ENCODE results near the gene PHLDA3. TPM values are rescaled to one million over a fixed set of nuclear protein-coding genes. Genes with fewer than 3 reads are reported as not detected.

Gene PHLDA3
- total and polyA plus RNA-seq, 8 donors: 4.0 to 66.5 (median 25.7) TPM

- Histone ChIP-seq H3K36me3 (no peaks in the 10 kb centered on the region), H3K4me1 (no peaks in the 10 kb centered on the region), H3K4me3 (no peak overlapping the region), H3K9me3 (no peaks in the 10 kb centered on the region), H3K27ac (no peak overlapping the region), H3K27me3 (peaks cover 0 to 23% (median 0%) of the 10 kb centered on the region in 3 donors)
- no peak for TF ChIP-seq POLR2A (IDR thresholded peaks at IDR 0.05)
- 81 to 92% (median 83%) methylated on average over 17 to 18 of the region's 18 CpGs for WGBS, 5 donors
- intact Hi-C loops (cut with DNase I; ENCODE audit: low total_unique reads): no loop called here
- DNase-seq: no peak
Measured at GRCh38 chr1:201429736-201430501, 39.1 kb downstream of the PHLDA3 start.

GRCh38 chr1:201427963-201428362 lies 41.0 kb downstream of the PHLDA3 start:
- intact Hi-C loops (cut with DNase I; ENCODE audit: low total_unique reads): no loop called here
- WGBS, 5 donors: 59 to 91% (median 67%) methylated on average over 5 to 6 of the region's 6 CpGs

GRCh38 chr1:201426479-201427310 lies 42.3 kb downstream of the PHLDA3 start:
- TF ChIP-seq POLR2AphosphoS5 (IDR thresholded peaks at IDR 0.05) (no peak), CTCF (IDR thresholded peaks at IDR 0.05) (no peak), POLR2A (IDR thresholded peaks at IDR 0.05) (no peak), EP300 (IDR thresholded peaks at IDR 0.05) (no peak)
- Histone ChIP-seq H3K9me3 (no peaks in the 10 kb centered on the region), H3K4me3 (no peak overlapping the region), H3K27ac (no peak overlapping the region), H3K36me3 (no peaks in the 10 kb centered on the region), H3K27me3 (peaks cover 0 to 22% (median 0%) of the 10 kb centered on the region in 3 donors), H3K4me1 (no peaks in the 10 kb centered on the region)
- intact Hi-C loops (cut with DNase I; ENCODE audit: low total_unique reads): no loop called here
- WGBS, 5 donors: 63 to 73% (median 71%) methylated on average over 14 to 15 of the region's 15 CpGs
- no peak for DNase-seq

More at GRCh38 chr1:201427963-201428362, 41.0 kb downstream of the PHLDA3 start:
- TF ChIP-seq CTCF (IDR thresholded peaks at IDR 0.05) (no peak), POLR2AphosphoS5 (IDR thresholded peaks at IDR 0.05) (no peak), EP300 (IDR thresholded peaks at IDR 0.05) (no peak), POLR2A (IDR thresholded peaks at IDR 0.05) (no peak)
- Histone ChIP-seq H3K4me3 (no peak overlapping the region), H3K36me3 (no peaks in the 10 kb centered on the region), H3K4me1 (no peaks in the 10 kb centered on the region), H3K27ac (no peak overlapping the region), H3K9me3 (no peaks in the 10 kb centered on the region), H3K27me3 (peaks cover 0 to 23% (median 0%) of the 10 kb centered on the region in 3 donors)
- DNase-seq: no peak

- no peak overlapping the region for H3K4me3 ChIP-seq
- no peaks in the 10 kb centered on the region for H3K9me3 ChIP-seq
- TF ChIP-seq CTCF (IDR thresholded peaks at IDR 0.05): no peak
- no peak for TF ChIP-seq EP300 (IDR thresholded peaks at IDR 0.05)
- no peak for TF ChIP-seq POLR2AphosphoS5 (IDR thresholded peaks at IDR 0.05)
- no peak for TF ChIP-seq POLR2A (IDR thresholded peaks at IDR 0.05)
- no peaks in the 10 kb centered on the region for H3K4me1 ChIP-seq
- H3K27ac ChIP-seq: no peak overlapping the region
- intact Hi-C loops (cut with DNase I; ENCODE audit: low total_unique reads): no loop called here
- no peaks in the 10 kb centered on the region for H3K36me3 ChIP-seq
- DNase-seq: no peak
- peaks cover 0 to 10% (median 0%) of the 10 kb centered on the region in 3 donors for H3K27me3 ChIP-seq
- WGBS, 5 donors: 87 to 96% (median 93%) methylated on average over 2 of the region's 2 CpGs
Measured at GRCh38 chr1:201424146-201424545, 44.8 kb downstream of the PHLDA3 start.
